H1 (cell line): Measurements from ENCODE around the gene MTX1. TPM values are rescaled to one million over a fixed set of nuclear protein-coding genes. Genes with fewer than 3 reads are reported as not detected.

Experiments
- CTCF ChIA-PET: fragments of 300-600 bp; sonication (Branson Sonifier 250); formaldehyde crosslinking; loops from one replicate; lab custom pipeline; 2021; ENCODE audit not compliant: partially characterized antibody; lab: Charles Lee
- POLR2A ChIA-PET: fragments of 300-600 bp; sonication (Branson Sonifier 250); formaldehyde crosslinking; loops from one replicate; lab custom pipeline; 2021; ENCODE audit warnings: inconsistent platforms; ENCODE audit not compliant: partially characterized antibody; lab: Charles Lee
- DNase-seq, 2 experiments: peaks; one replicate each; pipeline versions ENCODE4 v3.0.0 to v3.0.0-alpha.2; 2010 to 2022; ENCODE audit warnings: low spot score in 2 of 2, low read depth in 1 of 2, mixed read lengths in 1 of 2
- FAIRE-seq: peaks from 2 replicates; lab custom pipeline; 2011; peaks lifted over from hg19 to GRCh38; lab: Jason Lieb, UNC
- H2AFZ ChIP-seq: 2 replicates; pipeline ENCODE4 v1.8.1; 2012; ENCODE audit warnings: low read length, inconsistent platforms
- H2AK5ac ChIP-seq: 2 replicates; pipeline ENCODE4 v1.6.1; 2013; ENCODE audit warnings: low read depth, low read length
- H2BK120ac ChIP-seq: replicated peaks from 2 replicates; pipeline ENCODE3; 2013; ENCODE audit warnings: low read depth, low read length, inconsistent platforms
- H2BK12ac ChIP-seq: 2 replicates; pipeline ENCODE4 v1.6.1; 2013; ENCODE audit warnings: low read depth, low read length
- H2BK15ac ChIP-seq: 2 replicates; pipeline ENCODE4 v1.6.1; 2013; ENCODE audit warnings: low read length
- H2BK20ac ChIP-seq: 2 replicates; pipeline ENCODE4 v1.6.1; 2013; ENCODE audit warnings: low read length
- H2BK5ac ChIP-seq: 2 replicates; pipeline ENCODE4 v1.6.1; 2013; ENCODE audit warnings: low read depth, low read length
- H3K14ac ChIP-seq: 2 replicates; pipeline ENCODE4 v1.6.1; 2013; ENCODE audit warnings: inconsistent platforms; ENCODE audit not compliant: insufficient read length
- H3K18ac ChIP-seq: 2 replicates; pipeline ENCODE4 v1.6.1; 2013; ENCODE audit warnings: low read length; ENCODE audit errors: extremely low read depth
- H3K23ac ChIP-seq: 2 replicates; pipeline ENCODE4 v1.6.1; 2013; ENCODE audit warnings: inconsistent platforms; ENCODE audit not compliant: insufficient read length
- H3K23me2 ChIP-seq: 2 replicates; pipeline ENCODE4 v1.6.1; 2013; ENCODE audit warnings: low read depth, low read length
- H3K27ac ChIP-seq: 2 replicates; pipeline ENCODE4 v1.6.1; 2011; ENCODE audit warnings: low read depth, low read length, inconsistent platforms
- H3K27me3 ChIP-seq, 4 experiments: replicated peaks in 1 of 4; 1 replicate in 1 of 4; 2 replicates in 3 of 4; pipeline versions ENCODE4 v1.6.1 to v1.8.1; 2011 to 2013; ENCODE audit warnings: low read length in 3 of 4, mild to moderate bottlenecking in 3 of 4, inconsistent platforms in 2 of 4, mixed read lengths in 2 of 4, moderate library complexity in 1 of 4; ENCODE audit not compliant: control insufficient read depth in 3 of 4, insufficient read depth in 3 of 4; ENCODE audit errors: extremely low read depth in 1 of 4
- H3K36me3 ChIP-seq, 4 experiments: 2 replicates each; pipeline versions ENCODE4 v1.6.1 to v1.8.1; 2011 to 2013; ENCODE audit warnings: mild to moderate bottlenecking in 4 of 4, low read length in 3 of 4, moderate library complexity in 2 of 4, control low read depth in 1 of 4, inconsistent platforms in 1 of 4; ENCODE audit not compliant: insufficient read depth in 4 of 4, control insufficient read depth in 2 of 4
- H3K4ac ChIP-seq: replicated peaks from 2 replicates; pipeline ENCODE3; 2013; ENCODE audit warnings: low read length, low read depth, mixed read lengths, inconsistent platforms; ENCODE audit not compliant: insufficient read length
- H3K4me1 ChIP-seq, 4 experiments: replicated peaks in 1 of 4; 1 replicate in 1 of 4; 2 replicates in 3 of 4; pipeline versions ENCODE4 v1.6.1 to v1.8.1; 2011 to 2013; ENCODE audit warnings: low read length in 3 of 4, inconsistent platforms in 2 of 4, mixed read lengths in 1 of 4; ENCODE audit not compliant: insufficient read depth in 4 of 4, control insufficient read depth in 3 of 4
- H3K4me2 ChIP-seq, 2 experiments: 2 replicates each; pipeline versions ENCODE4 v1.6.1 to v1.8.1; 2011 to 2013; ENCODE audit warnings: low read depth in 2 of 2, low read length in 2 of 2, control low read depth in 1 of 2, inconsistent platforms in 1 of 2, mild to moderate bottlenecking in 1 of 2; ENCODE audit not compliant: insufficient read depth in 1 of 2
- H3K4me3 ChIP-seq, 4 experiments: fragments of 200-600, 300-600 bp in 1 of 4; sonication (generic), shearing (Covaris generic), sonication (Bioruptor Twin) in 1 of 4; 2 replicates each; pipeline versions ENCODE4 v1.5.1 to v1.8.1; 2011 to 2016; ENCODE audit warnings: low read length in 4 of 4, low read depth in 3 of 4, control low read depth in 2 of 4, inconsistent platforms in 2 of 4, mild to moderate bottlenecking in 2 of 4, mixed read lengths in 1 of 4, moderate library complexity in 1 of 4; ENCODE audit not compliant: insufficient read depth in 2 of 4; ENCODE audit errors: extremely low read depth in 1 of 4
- H3K56ac ChIP-seq: replicated peaks from 2 replicates; pipeline ENCODE3; 2013; ENCODE audit warnings: low read depth, mild to moderate bottlenecking, mixed read lengths, low read length, inconsistent platforms; ENCODE audit not compliant: insufficient read length
- H3K79me1 ChIP-seq: 2 replicates; pipeline ENCODE4 v1.6.1; 2013; ENCODE audit warnings: low read depth, low read length, control low read depth
- H3K79me2 ChIP-seq, 2 experiments: 2 replicates each; pipeline versions ENCODE4 v1.6.1 to v1.8.1; 2012 to 2013; ENCODE audit warnings: low read length in 2 of 2, mild to moderate bottlenecking in 2 of 2, inconsistent platforms in 1 of 2; ENCODE audit not compliant: insufficient read depth in 2 of 2, control insufficient read depth in 1 of 2
- H3K9ac ChIP-seq, 4 experiments: replicated peaks in 1 of 4; 1 replicate in 1 of 4; 2 replicates in 3 of 4; pipeline versions ENCODE4 v1.6.1 to v1.8.1; 2011 to 2013; ENCODE audit warnings: low read depth in 3 of 4, low read length in 3 of 4, control low read depth in 2 of 4, mild to moderate bottlenecking in 2 of 4, moderate library complexity in 2 of 4, inconsistent platforms in 1 of 4; ENCODE audit errors: extremely low read depth in 1 of 4
- H3K9me3 ChIP-seq, 2 experiments: 2 replicates each; pipeline versions ENCODE4 v1.6.1 to v1.8.1; 2012 to 2013; ENCODE audit warnings: mild to moderate bottlenecking in 2 of 2, moderate library complexity in 2 of 2, control low read depth in 1 of 2, inconsistent platforms in 1 of 2, low read depth in 1 of 2, low read length in 1 of 2, mixed read lengths in 1 of 2; ENCODE audit not compliant: insufficient read depth in 2 of 2
- H4K20me1 ChIP-seq, 2 experiments: replicated peaks in 1 of 2; 2 replicates each; pipeline versions ENCODE3 to v1.8.1; 2011 to 2013; ENCODE audit warnings: inconsistent platforms in 2 of 2, low read length in 2 of 2, mild to moderate bottlenecking in 1 of 2; ENCODE audit not compliant: insufficient read depth in 2 of 2, control insufficient read depth in 1 of 2
- H4K5ac ChIP-seq: 2 replicates; pipeline ENCODE4 v1.6.1; 2013; ENCODE audit warnings: low read length, low read depth, mixed read lengths, inconsistent platforms; ENCODE audit not compliant: insufficient read length
- H4K8ac ChIP-seq: 2 replicates; pipeline ENCODE4 v1.8.0; 2013; ENCODE audit warnings: mild to moderate bottlenecking, moderate library complexity, low read length, inconsistent platforms; ENCODE audit not compliant: insufficient read depth; ENCODE audit errors: extremely low read depth
- H4K91ac ChIP-seq: replicated peaks from 2 replicates; pipeline ENCODE3; 2013; ENCODE audit warnings: low read length, mixed read lengths, inconsistent platforms; ENCODE audit not compliant: insufficient read length
- BACH1 ChIP-seq: IDR thresholded peaks from 2 replicates; pipeline ENCODE4 v1.6.1; 2012; ENCODE audit warnings: low read length, improper control_type of control experiment
- CEBPB ChIP-seq: IDR thresholded peaks from 2 replicates; pipeline ENCODE4 v1.6.1; 2012; ENCODE audit warnings: low read depth, low read length
- CHD2 ChIP-seq: IDR thresholded peaks from 2 replicates; pipeline ENCODE4 v1.6.1; 2012; ENCODE audit warnings: low read length, improper control_type of control experiment
- EGR1 ChIP-seq: IDR thresholded peaks from 2 replicates; pipeline ENCODE4 v1.6.1; 2011; ENCODE audit warnings: low read depth, low read length, borderline replicate concordance
- EP300 ChIP-seq, 2 experiments: IDR thresholded peaks; 1 replicate in 1 of 2; 2 replicates in 1 of 2; pipeline ENCODE4 v1.6.1; 2011 to 2012; ENCODE audit warnings: low read depth in 2 of 2, low read length in 2 of 2, mild to moderate bottlenecking in 2 of 2, borderline replicate concordance in 1 of 2, inconsistent platforms in 1 of 2, moderate library complexity in 1 of 2
- FOSL1 ChIP-seq: IDR thresholded peaks from 2 replicates; pipeline ENCODE4 v1.6.1; 2011; ENCODE audit warnings: mild to moderate bottlenecking, low read depth, low read length, moderate library complexity; ENCODE audit not compliant: insufficient read depth
- MAFK ChIP-seq: IDR thresholded peaks from 2 replicates; pipeline ENCODE4 v1.6.1; 2012; ENCODE audit warnings: low read depth, mild to moderate bottlenecking, improper control_type of control experiment, low read length
- NANOG ChIP-seq: IDR thresholded peaks from 2 replicates; pipeline ENCODE4 v1.6.1; 2011; ENCODE audit warnings: low read length, low read depth, mild to moderate bottlenecking, inconsistent platforms; ENCODE audit not compliant: insufficient read depth, poor library complexity, severe bottlenecking
- RAD21 ChIP-seq, 2 experiments: IDR thresholded peaks in 1 of 2; conservative IDR thresholded peaks in 1 of 2; 2 replicates each; pipeline ENCODE4 v1.6.1; 2011; ENCODE audit warnings: low read depth in 2 of 2, low read length in 2 of 2, improper control_type of control experiment in 1 of 2, inconsistent platforms in 1 of 2, mild to moderate bottlenecking in 1 of 2, moderate library complexity in 1 of 2
- RXRA ChIP-seq: IDR thresholded peaks from 2 replicates; pipeline ENCODE4 v1.6.1; 2011; ENCODE audit warnings: low read depth, mild to moderate bottlenecking, low read length, moderate library complexity; ENCODE audit not compliant: insufficient read depth
- YY1 ChIP-seq: IDR thresholded peaks from 2 replicates; pipeline ENCODE4 v1.6.1; 2011; ENCODE audit warnings: low read depth, mild to moderate bottlenecking, low read length
- WGBS, 2 experiments: shearing (Covaris generic) in 1 of 2; methylation state at CpG; one replicate each; pipeline versions ENCODE4 v1.1.6 to v1.1.7; 2013 to 2015; ENCODE audit warnings: low lambda C conversion rate in 2 of 2, mixed read lengths in 2 of 2, inconsistent platforms in 1 of 2, low coverage in 1 of 2, missing lambda C conversion rate in 1 of 2; ENCODE audit not compliant: insufficient replicate concordance in 2 of 2, insufficient coverage in 1 of 2, insufficient read length in 1 of 2; ENCODE audit errors: extremely low coverage in 1 of 2, missing lambda C conversion rate in 1 of 2; 5-methylcytosine and 5-hydroxymethylcytosine counted together
- polyA plus RNA-seq, 7 experiments: library from polyadenylated mRNA; depleted of rRNA in 3 of 7; stranded (reverse) in 5 of 7; unstranded in 2 of 7; fragments of >200 nt in 5 of 7; fragments of 200-250 nt in 2 of 7; gene quantifications; 1 replicate in 5 of 7; 2 replicates in 1 of 7; 4 replicates in 1 of 7; pipeline versions ENCODE4 v1.2.1 to v1.2.3, GENCODE V29; 2011 to 2013; ENCODE audit warnings: missing spikeins in 2 of 7, mixed read lengths in 2 of 7
- total RNA-seq: library from RNA; stranded (reverse); fragmentation: NEBNext Ultra II Directional; extraction: Animal tissue kit (Norgen Biotek cat#: 25700); gene quantifications from 2 replicates; pipeline ENCODE4 v1.2.1, GENCODE V29; 2021

The MTX1 gene
- total and polyA plus RNA-seq, 2 of the 8 experiments (the other 6 are each of a cell fraction or from before 2014, with no cell fraction given), result 47.9 to 131 TPM

- Histone ChIP-seq H4K20me1 (peaks cover 15 to 37% of the 10 kb centered on the region in 2 experiments), H3K23ac (no peak overlapping the region), H3K36me3 (peaks cover 38 to 50% (median 42%) of the 10 kb centered on the region in 4 experiments), H2AK5ac (peak overlapping the region; percentile 100), H2BK5ac (peak overlapping the region; percentile 99), H3K4me3 (peak overlapping the region; percentile 94 to 98 (median 96)), H2BK120ac (peak overlapping the region; percentile 98), H3K14ac (no peak overlapping the region), H3K4me2 (peak overlapping the region; percentile 93 to 95), H2BK20ac (peak overlapping the region; percentile 100), H3K27me3 (no peaks in the 10 kb centered on the region; a peak in 1 of 7 replicates), H4K91ac (peak overlapping the region; percentile 86), H3K56ac (peak overlapping the region; percentile 97), H2AFZ (no peak overlapping the region), H3K79me1 (peaks cover 22% of the 10 kb centered on the region), H3K9ac (peak overlapping the region; percentile 55 to 96 (median 93)), H3K23me2 (peaks cover 24% of the 10 kb centered on the region), H3K18ac (peak overlapping the region; percentile 91), H4K8ac (no peak overlapping the region), H2BK12ac (peak overlapping the region; percentile 100), H2BK15ac (peak overlapping the region; percentile 21), H3K27ac (peak overlapping the region; percentile 92), H3K9me3 (no peaks in the 10 kb centered on the region), H4K5ac (peak overlapping the region; percentile 98), H3K4me1 (peaks cover 9 to 31% (median 25%) of the 10 kb centered on the region in 4 experiments), H3K4ac (peak overlapping the region; percentile 94), H3K79me2 (peaks cover 6 to 34% of the 10 kb centered on the region in 2 experiments; a peak in 3 of 4 replicates)
- ChIA-PET CTCF (interaction anchor here (0.6 to 5.1 kb wide), 8 partner anchors 9 to 111 kb away, joined by 3 to 107 read pairs (median 3); partner anchors contain the start of genes THBS3 and TRIM46), POLR2A (interaction anchor here (0.6 to 19.4 kb wide), 22 partner anchors 11 to 240 kb away, joined by 3 to 512 read pairs (median 6); partner anchors contain the start of genes HCN3, KRTCAP2, MTX1 and PBXIP1)
- FAIRE-seq (peak; percentile 90), DNase-seq (peak in 1 of 2 experiments; percentile 87)
- WGBS, 2 experiments, result 12% methylated on average over 6 of the region's 6 CpGs; no CpG with 5 or more reads in 1 of the 2 experiments
- peak; percentile 17; the same call in 1 of the 2 replicates for TF ChIP-seq CHD2
- TF ChIP-seq RXRA, result no peak
- no peak for TF ChIP-seq FOSL1
- no peak for TF ChIP-seq NANOG
- TF ChIP-seq CEBPB, result no peak
- TF ChIP-seq EP300 (IDR thresholded peaks at IDR 0.05; ENCODE audit: borderline replicate concordance in 1 of 2, low read depth in 2 of 2, low read length in 2 of 2), result peak in 1 of 2 experiments; percentile 83; a peak in 1 of 3 replicates
- no peak for TF ChIP-seq RAD21 (IDR thresholded peaks at IDR 0.05 in 1 of 2, conservative IDR thresholded peaks at IDR 0.05 in 1 of 2; ENCODE audit: low read depth in 2 of 2, low read length in 2 of 2)
- TF ChIP-seq MAFK, result no peak
- TF ChIP-seq EGR1, result no peak
- no peak for TF ChIP-seq YY1
- no peak for TF ChIP-seq BACH1
Measured at GRCh38 chr1:155196103-155196892, 12.2 kb upstream of the MTX1 start.
